OCI-LY7 (cell line): Measurements from ENCODE around the gene LRP8. TPM values are rescaled to one million over a fixed set of nuclear protein-coding genes. Genes with fewer than 3 reads are reported as not detected.

Source experiments
- BruUV-seq: library from RNA; stranded (reverse); fragments of 400-500 nt; replicated peaks from 2 replicates; lab custom pipeline; 2021; lab: Mats Ljungman, UMichigan
- CTCF ChIA-PET: fragments of 300-600 bp; sonication (Branson Sonifier 250); formaldehyde crosslinking; loops from one replicate; lab custom pipeline; 2022; ENCODE audit warnings: antibody characterized with exemption; ENCODE audit not compliant: unreplicated experiment; lab: Charles Lee
- POLR2A ChIA-PET: fragments of 300-600 bp; sonication (Branson Sonifier 250); formaldehyde crosslinking; loops from one replicate; lab custom pipeline; 2022; ENCODE audit warnings: antibody characterized with exemption; lab: Charles Lee
- DNase-seq: peaks from one replicate; pipeline ENCODE4 v3.0.0-alpha.2; 2015; ENCODE audit warnings: low spot score
- H2AFZ ChIP-seq: fragments of 200-600 bp; sonication (generic), shearing (Covaris generic); 2 replicates; pipeline ENCODE4 v1.6.1; 2014; ENCODE audit warnings: mild to moderate bottlenecking, antibody characterized with exemption, low read length, moderate library complexity
- H3K27ac ChIP-seq: fragments of 200-600 bp; sonication (generic); 2 replicates; pipeline ENCODE4 v1.5.1; 2014; ENCODE audit warnings: mixed run types, low read depth, mild to moderate bottlenecking, moderate library complexity, low read length, inconsistent platforms; ENCODE audit not compliant: poor library complexity, severe bottlenecking
- H3K36me3 ChIP-seq: fragments of 200-600 bp; sonication (generic); 2 replicates; pipeline ENCODE4 v1.6.1; 2014; ENCODE audit warnings: mild to moderate bottlenecking, antibody characterized with exemption, low read length, moderate library complexity, mixed read lengths; ENCODE audit not compliant: insufficient read depth
- H3K4me1 ChIP-seq: fragments of 200-600 bp; sonication (generic); 2 replicates; pipeline ENCODE4 v1.5.1; 2014; ENCODE audit warnings: mild to moderate bottlenecking, low read length; ENCODE audit not compliant: insufficient read depth, poor library complexity, severe bottlenecking
- H3K4me2 ChIP-seq: fragments of 200-600 bp; sonication (generic); 2 replicates; pipeline ENCODE4 v1.6.1; 2014; ENCODE audit warnings: mild to moderate bottlenecking, low read length
- H3K4me3 ChIP-seq: fragments of 200-600 bp; sonication (generic); 2 replicates; pipeline ENCODE4 v1.5.1; 2014; ENCODE audit warnings: mild to moderate bottlenecking, low read depth, low read length; ENCODE audit not compliant: poor library complexity, severe bottlenecking
- H3K79me2 ChIP-seq: fragments of 200-600 bp; sonication (generic); 2 replicates; pipeline ENCODE4 v1.6.1; 2016; ENCODE audit warnings: low read depth, mild to moderate bottlenecking, low read length, moderate library complexity, mixed read lengths; ENCODE audit not compliant: insufficient read depth
- H3K9me2 ChIP-seq: fragments of 200-600 bp; sonication (generic); 2 replicates; pipeline ENCODE4 v1.6.1; 2016; ENCODE audit warnings: mild to moderate bottlenecking, low read length, mixed read lengths; ENCODE audit not compliant: insufficient read depth
- H3K9me3 ChIP-seq: fragments of 200-600 bp; sonication (generic); 2 replicates; pipeline ENCODE4 v1.6.1; 2014; ENCODE audit warnings: mild to moderate bottlenecking, mixed run types, low read length, mixed read lengths
- H4K20me1 ChIP-seq: fragments of 200-600 bp; sonication (generic); 2 replicates; pipeline ENCODE4 v1.6.1; 2014; ENCODE audit warnings: mild to moderate bottlenecking, antibody characterized with exemption, low read length, moderate library complexity, mixed read lengths; ENCODE audit not compliant: insufficient read depth
- CTCF ChIP-seq: fragments of 200-600 bp; sonication (generic); conservative IDR thresholded peaks from 2 replicates; pipeline ENCODE4 v1.5.1; 2014; ENCODE audit warnings: mild to moderate bottlenecking, antibody characterized with exemption, low read length, moderate library complexity, mixed read lengths
- EZH2phosphoT487 ChIP-seq: fragments of 200-600 bp; sonication (generic); IDR thresholded peaks from 2 replicates; pipeline ENCODE4 v1.6.1; 2018; ENCODE audit warnings: low read depth, borderline replicate concordance, mild to moderate bottlenecking, mixed run types, antibody characterized with exemption, low read length, moderate library complexity, mixed read lengths
- intact Hi-C: fragments of 100-400 bp; cut with micrococcal nuclease; formaldehyde crosslinking; loops from one replicate; pipeline ENCODE4 v1.10.0; 2022; ENCODE audit not compliant: unreplicated experiment
- total RNA-seq, 2 experiments: library from RNA; depleted of rRNA in 1 of 2; stranded (reverse); fragments of >200 nt in 1 of 2; shearing (Covaris generic) in 1 of 2; gene quantifications; 2 replicates each; pipeline ENCODE4 v1.2.3, GENCODE V29; 2014 to 2022

Gene LRP8
- total RNA-seq, 2 experiments from 2014 or later = 65.6 to 70.0 TPM

GRCh38 chr1:53238197-53239155, 89.4 kb downstream of the LRP8 start, which contains the start of gene MAGOH:
MAGOH (minus strand) TSS chr1:53238518; CDS start chr1:53238448, 70 bp downstream.
- H3K27ac ChIP-seq = peak within 1 kb of the TSS; percentile 27
- H2AFZ ChIP-seq = peak within 1 kb of the TSS; percentile 84; the same call in 1 of the 2 replicates
- H4K20me1 ChIP-seq = 0 out of 2 replicates have a peak, but pooled peaks cover 3% of the 10 kb centered on the region
- H3K4me2 ChIP-seq = peak within 1 kb of the TSS; percentile 92
- ChIA-PET POLR2A (interaction anchor here (0.7 to 1.0 kb wide), 2 partner anchors 21 to 735 kb away, joined by 4 to 5 read pairs; no protein-coding TSS in a partner anchor), CTCF (no interaction called here)
- TSS peak; percentile 95 for BruUV-seq
- no peaks in the 10 kb centered on the region for H3K9me2 ChIP-seq
- intact Hi-C loops = no loop called here
- H3K36me3 ChIP-seq = peaks cover 32% of the 10 kb centered on the region
- peaks cover 27% of the 10 kb centered on the region for H3K4me1 ChIP-seq
- peaks cover 26% of the 10 kb centered on the region for H3K79me2 ChIP-seq
- H3K9me3 ChIP-seq = no peaks in the 10 kb centered on the region
- DNase-seq = peak; percentile 96
- no peak for TF ChIP-seq EZH2phosphoT487
- TF ChIP-seq CTCF = no peak
- peak within 1 kb of the TSS; percentile 85 for H3K4me3 ChIP-seq

GRCh38 chr1:53237638-53238037, 90.2 kb downstream of the LRP8 start:
- ChIA-PET POLR2A (interaction anchor here (0.7 kb wide), 2 partner anchors 221 to 736 kb away, joined by 3 to 5 read pairs; no protein-coding TSS in a partner anchor), CTCF (no interaction called here)
- Histone ChIP-seq H3K9me3 (no peaks in the 10 kb centered on the region), H3K9me2 (no peaks in the 10 kb centered on the region), H4K20me1 (0 out of 2 replicates have a peak, but pooled peaks cover 3% of the 10 kb centered on the region), H3K79me2 (peaks cover 26% of the 10 kb centered on the region), H3K4me3 (peak overlapping the region; percentile 85), H3K4me1 (peaks cover 27% of the 10 kb centered on the region), H2AFZ (peak overlapping the region; percentile 84; the same call in 1 of the 2 replicates), H3K27ac (no peak overlapping the region), H3K36me3 (peaks cover 39% of the 10 kb centered on the region), H3K4me2 (peak overlapping the region; percentile 92)
- TF ChIP-seq EZH2phosphoT487 = no peak
- TF ChIP-seq CTCF = no peak
- DNase-seq = no peak
- intact Hi-C loops = no loop called here
- no TSS peak for BruUV-seq
